ENCODE results near the gene SKP1.

DNA sequence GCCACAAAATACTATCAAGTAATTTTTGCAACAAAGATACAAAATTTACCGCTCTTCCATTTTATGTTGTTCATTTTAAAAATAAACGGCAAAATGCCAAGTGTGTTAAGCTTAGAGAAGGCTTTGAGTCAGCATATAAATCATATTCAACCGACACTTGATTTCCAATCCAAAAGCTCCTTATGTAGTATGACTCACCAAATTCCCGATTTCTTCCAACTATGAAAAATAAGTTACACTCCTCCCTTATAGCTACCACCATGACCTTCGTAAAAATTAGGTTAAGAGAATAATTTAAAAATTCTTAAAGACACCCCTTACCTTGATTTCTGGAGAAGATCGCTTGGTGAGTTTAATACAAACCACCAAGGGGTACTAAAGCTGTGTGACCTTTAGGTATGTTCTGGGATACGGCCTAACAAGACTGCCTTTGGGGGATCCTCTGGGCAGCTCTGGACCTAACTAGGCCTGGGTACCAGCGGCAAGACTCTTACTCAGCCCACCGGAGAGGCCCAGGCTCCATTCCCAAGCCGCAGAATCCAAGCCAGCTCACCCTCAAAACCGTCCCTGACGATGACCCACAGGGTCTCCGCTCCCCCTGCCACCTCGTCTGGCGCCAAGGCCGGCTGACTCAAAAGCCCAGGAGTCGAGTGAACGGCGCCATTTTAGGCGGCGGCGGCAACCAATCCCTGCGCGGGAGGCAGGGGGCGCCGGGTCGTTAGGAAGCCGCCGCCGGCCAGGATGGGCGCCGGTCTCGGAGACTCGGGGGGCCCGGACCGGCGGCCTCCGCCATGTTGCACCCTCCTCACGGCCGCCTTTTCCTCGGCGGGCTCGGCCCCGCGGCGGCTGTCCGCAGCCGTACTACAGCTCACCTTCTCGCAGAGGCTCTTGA, 48.4 kb upstream of the SKP1 start:
- TF ChIP-seq EP300 (IDR thresholded peaks at IDR 0.05) = no peak
- TF ChIP-seq, protein P1, sequence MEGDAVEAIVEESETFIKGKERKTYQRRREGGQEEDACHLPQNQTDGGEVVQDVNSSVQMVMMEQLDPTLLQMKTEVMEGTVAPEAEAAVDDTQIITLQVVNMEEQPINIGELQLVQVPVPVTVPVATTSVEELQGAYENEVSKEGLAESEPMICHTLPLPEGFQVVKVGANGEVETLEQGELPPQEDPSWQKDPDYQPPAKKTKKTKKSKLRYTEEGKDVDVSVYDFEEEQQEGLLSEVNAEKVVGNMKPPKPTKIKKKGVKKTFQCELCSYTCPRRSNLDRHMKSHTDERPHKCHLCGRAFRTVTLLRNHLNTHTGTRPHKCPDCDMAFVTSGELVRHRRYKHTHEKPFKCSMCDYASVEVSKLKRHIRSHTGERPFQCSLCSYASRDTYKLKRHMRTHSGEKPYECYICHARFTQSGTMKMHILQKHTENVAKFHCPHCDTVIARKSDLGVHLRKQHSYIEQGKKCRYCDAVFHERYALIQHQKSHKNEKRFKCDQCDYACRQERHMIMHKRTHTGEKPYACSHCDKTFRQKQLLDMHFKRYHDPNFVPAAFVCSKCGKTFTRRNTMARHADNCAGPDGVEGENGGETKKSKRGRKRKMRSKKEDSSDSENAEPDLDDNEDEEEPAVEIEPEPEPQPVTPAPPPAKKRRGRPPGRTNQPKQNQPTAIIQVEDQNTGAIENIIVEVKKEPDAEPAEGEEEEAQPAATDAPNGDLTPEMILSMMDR (IDR thresholded peaks at IDR 0.05) = peak in 1 of 2 donors; percentile 10
